CD4-positive, alpha-beta T cell treated with Interleukin-12 subunit alpha and Interleukin-12 subunit beta, for 1 hour (primary cell): ENCODE data around the gene CDC42EP2.

Experiments
- DNase-seq: peaks from one replicate; pipeline ENCODE4 v3.0.0-alpha.2; 2020

Gene CDC42EP2

GRCh38 chr11:65314501-65315203 lies at the start of gene CDC42EP2:
Gene CDC42EP2 (plus strand): TSS chr11:65314866. CDS start chr11:65320899, 6,033 bp downstream.
- peak; percentile 77 for DNase-seq

DNA sequence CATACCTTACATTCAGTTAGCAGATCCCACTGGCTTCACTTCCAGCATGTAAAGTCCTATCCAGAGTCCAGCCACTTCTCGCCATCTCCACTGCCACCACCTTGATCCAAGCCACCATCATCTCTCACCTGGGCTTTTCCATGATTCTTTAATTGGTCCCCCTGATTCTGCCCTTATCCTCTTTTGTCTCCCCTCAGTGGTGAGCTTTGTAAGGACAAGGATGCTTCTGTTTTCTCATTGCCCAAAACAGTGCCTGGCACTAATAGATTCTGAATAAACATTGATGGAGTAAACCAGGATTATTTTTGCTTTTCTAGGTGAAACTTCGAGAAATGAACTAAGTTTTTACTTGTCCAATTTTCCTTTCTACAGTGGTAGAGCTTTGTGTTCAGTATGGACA lies 48.5 kb upstream of the CDC42EP2 start:
- DNase-seq: no peak

DNA sequence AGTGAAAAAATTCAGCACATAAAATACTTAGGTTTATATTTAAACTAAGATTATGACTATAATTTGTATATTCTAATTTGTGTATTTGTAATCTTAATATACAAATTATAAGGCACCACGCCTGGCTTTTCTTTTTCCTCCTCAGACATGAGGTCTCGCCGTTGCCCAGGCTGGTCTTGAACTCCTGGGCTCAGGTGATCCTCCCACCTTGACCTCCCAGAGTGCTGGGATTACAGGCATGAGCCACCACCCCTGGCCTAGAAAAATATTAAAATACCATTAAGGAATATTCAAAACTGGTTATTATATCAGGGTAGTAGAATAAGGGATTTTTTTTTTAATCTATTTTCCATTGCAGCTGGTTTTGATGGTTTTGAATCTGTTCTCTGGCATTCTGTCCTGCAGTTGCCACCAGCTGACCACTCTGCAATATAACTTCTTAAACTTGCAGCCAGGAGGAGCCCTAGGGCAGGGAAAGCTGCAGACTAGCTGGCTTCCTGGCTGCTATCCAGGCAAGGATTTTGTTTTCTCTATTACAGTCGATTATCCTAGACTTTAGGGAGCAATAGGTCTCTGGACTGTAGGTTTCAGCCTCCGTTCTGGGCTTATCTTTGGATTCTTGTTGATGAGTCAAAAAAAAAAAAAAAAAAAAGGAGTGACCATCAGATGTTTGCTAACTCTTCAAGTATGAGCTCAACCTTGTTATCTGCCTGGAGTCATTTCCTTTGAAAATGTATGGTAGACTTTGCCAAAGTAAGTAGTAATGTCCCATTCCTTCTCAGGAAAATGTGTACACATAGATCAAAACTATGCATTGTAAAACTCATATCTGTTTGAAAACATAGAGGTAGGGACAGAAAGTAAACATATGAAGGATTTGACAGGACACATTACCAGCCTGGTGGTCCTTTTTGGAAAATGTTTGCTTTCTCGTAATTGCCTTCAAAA lies 39.7 kb upstream of the CDC42EP2 start:
- DNase-seq: peak; percentile 46

DNA sequence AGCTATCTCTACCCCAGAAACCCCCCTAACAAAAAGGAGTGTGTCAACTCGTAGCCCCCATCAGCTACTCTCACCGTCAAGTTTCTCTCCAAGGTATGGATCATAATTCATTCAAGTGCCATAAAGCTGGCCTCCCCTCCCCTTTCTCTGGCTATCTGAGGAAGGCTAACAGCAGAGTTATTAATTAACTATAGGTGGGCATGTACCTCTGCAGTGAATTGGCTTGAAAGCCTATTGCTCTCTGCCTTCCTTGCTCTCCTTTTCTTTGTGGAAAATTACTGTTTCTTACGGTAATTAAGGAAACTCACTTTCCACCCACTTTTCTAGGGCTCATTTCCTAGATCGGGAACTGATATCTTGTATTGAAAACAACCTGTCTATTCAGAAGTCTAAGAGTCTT lies 38.8 kb upstream of the CDC42EP2 start:
- DNase-seq: no peak

DNA sequence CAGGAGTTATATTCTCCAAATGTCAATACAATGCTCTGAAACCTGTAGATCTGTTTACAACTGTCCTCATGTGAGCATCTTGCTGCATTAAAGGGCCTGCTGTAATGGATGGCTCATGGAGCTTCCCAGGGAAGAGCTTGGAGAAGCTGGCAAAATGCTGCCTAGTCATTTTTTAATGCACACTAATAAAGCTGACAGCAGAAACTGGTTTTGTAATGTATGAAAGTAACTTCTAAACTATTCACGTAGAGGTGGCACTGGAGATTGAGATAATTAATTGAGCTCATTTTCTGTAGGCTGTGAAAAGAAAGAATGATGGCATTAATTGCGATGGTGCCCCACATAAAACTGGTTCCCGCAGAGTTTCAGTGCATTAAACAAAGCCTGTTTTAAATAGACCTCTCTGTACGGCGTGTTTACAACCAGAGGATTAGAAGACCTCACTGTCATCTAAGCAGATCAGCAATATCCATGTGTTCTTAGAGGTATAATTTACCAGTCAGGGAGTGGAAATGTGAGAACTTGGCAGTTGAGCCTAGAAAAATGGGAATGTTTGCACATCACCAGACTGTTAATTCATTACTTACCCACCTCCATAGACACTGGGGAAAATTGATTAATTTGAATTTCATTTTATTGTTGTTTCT lies 36.9 kb upstream of the CDC42EP2 start:
- DNase-seq: no peak

- no peak for DNase-seq
Observed at GRCh38 chr11:65278356-65278755, 36.3 kb upstream of the CDC42EP2 start.

DNA sequence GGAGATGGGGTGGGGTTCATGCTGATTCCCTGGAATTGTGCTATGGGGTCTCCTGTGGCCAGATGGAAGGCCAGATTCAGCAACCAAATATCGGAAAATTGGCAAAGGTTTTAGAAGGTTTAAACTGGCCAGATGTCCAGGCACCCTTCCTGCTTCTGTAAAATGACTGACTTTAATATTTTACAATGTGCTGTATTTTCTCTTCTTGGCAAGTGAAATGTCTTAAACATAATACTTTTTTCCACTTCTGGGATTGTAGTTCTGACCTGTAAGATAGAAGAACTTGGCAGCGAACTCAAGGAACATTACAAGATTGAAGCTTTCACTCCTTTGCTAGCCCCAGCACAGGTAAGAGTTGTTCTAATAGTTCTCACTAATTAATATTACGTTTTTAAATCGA lies 35.4 kb upstream of the CDC42EP2 start:
- DNase-seq: no peak

DNA sequence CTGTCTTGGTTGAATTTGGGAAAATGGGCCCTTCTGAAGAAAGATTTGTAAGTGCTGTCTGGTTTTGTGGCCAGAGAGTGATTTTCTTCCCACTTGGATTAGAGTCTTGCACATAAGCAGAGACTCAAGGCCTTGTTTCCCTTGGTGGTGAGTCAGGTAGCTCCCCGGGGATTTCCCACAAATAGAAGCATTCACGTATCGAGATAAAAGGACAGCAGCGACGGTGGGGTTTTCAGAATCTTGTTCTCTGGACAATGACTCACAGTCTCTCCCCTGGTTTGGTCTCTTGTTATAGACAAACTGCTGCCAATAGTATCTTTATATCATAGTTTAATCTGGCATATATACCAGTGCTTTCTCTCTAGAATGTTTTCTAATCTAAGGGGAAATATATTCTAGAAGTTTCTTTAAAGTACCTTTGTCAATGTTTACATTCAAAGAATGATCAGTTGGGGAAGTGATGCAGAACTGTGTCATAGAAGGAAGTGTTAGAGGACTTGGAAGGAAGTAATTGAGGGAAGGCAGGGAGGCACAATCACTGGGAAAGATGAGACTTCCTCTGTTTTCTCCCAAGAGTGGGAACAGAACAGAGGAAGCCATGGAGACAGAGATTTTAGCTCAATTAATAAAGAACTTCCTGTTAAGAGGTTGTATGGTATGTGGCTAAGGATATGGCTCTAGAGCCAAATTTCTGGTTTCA lies 34.8 kb upstream of the CDC42EP2 start:
- peak; percentile 46 for DNase-seq

- DNase-seq: no peak
Observed at GRCh38 chr11:65280646-65281045, 34.0 kb upstream of the CDC42EP2 start.

GRCh38 chr11:65286686-65287085 lies 28.0 kb upstream of the CDC42EP2 start:
- DNase-seq: no peak

DNA sequence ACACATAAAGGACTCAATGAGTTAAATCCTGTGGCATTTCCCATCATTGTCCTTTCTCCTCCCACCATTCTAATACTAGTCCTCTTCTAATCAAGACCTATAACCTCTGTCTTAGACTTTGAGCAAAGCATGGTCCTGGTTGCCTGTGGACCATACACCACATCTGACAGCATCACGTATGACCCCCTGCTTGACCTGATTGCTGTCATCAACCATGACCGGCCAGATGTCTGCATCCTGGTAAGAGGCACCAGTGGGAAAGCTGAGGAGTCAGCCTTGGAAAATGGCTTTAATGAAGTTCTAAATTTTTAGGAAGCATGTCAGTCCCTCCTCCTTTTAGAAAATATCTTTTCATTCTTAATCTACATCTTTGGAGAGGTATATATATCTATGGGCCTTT lies 27.1 kb upstream of the CDC42EP2 start:
- DNase-seq: no peak

DNA sequence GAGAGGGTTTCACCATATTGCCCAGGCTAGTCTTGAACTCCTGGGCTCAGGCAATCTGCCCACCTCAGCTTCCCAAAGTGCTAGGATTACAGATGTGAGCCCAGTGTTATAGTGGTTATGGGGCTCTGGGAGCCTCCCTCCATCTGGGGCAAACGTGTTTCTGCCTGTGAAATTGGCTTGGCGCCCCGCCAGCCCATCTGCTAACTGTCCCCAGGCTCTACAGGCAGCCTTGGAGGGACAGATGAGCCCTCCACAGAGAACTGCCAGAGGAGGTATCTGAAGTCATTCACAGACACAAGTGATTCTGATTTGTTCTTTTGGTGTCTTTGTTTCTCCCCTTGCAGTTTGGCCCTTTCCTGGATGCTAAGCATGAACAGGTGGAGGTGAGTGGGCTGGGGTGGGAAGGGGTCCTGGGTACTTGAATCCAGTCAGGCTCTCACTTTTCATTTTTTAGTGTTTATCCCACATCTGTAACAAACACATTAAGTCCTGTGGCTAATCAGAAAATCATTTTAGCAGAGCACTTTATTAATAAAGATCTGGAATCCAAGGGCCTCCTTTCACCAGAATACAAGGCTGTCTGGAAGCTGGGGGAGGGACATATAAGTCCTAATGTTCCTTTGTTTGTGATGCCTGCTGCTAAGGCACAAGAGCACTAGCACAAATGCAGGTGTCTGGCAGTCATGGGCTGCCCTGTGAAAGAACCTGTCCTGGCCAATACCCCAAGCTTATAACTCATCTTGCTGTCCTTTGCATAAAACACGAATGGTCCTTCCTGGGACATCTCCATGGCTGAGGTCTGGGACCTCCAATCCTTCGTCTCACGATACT lies 25.7 kb upstream of the CDC42EP2 start:
- DNase-seq: no peak

DNA sequence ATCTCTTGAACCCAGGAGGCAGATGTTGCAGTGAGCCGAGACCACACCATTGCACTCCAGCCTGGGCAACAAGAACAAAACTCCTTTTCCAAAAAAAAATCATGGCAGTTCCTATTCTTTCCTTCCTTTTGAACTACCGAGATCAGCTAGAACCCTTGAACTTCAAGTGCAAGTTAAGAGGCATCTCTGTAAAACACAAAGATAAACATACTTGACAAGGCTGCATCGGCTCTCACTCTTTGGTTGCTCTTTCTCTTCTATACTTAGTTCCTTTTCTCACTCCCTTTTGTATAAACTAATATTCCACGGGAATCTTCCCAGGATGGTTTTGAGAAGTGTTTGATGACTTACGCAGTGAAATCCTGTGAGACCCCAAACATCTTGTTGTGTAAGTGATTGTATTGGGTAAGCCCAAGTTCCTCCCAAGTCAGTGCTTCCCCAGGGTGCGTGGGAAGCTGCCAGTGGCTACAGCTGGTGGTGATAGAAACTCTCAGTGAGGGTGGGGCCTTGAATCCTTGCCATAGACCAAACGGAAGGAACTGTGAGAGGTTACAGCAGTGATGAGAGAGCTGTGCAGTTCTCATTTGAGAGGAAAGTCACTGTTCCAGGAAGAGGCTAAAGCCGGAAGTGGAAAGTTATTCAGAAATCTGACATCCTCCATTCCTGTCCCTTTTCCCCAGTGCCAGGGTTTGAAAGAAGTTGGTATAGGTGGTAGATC lies 24.1 kb upstream of the CDC42EP2 start:
- peak; percentile 13 for DNase-seq

DNA sequence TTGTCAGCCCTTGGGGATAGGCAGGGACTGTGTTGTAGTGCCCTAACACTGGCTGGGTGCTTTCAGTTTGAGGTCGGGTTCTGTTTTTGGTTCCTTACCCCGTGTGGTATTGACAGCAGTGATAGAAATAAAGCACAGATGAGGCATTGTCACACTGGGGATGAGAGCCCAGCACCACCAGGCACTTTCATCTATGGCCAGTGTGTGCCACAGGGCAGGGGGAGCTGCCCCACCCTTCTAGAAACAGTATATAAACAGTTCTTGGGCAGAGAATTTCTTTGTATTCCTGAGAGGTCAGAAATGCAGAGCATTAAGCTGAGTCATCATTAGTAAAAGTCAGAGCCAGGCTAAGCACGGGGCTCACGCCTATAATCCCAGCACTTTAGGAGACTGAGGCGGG lies 23.1 kb upstream of the CDC42EP2 start:
- no peak for DNase-seq

GRCh38 chr11:65292890-65293289 lies 21.8 kb upstream of the CDC42EP2 start:
- no peak for DNase-seq

DNA sequence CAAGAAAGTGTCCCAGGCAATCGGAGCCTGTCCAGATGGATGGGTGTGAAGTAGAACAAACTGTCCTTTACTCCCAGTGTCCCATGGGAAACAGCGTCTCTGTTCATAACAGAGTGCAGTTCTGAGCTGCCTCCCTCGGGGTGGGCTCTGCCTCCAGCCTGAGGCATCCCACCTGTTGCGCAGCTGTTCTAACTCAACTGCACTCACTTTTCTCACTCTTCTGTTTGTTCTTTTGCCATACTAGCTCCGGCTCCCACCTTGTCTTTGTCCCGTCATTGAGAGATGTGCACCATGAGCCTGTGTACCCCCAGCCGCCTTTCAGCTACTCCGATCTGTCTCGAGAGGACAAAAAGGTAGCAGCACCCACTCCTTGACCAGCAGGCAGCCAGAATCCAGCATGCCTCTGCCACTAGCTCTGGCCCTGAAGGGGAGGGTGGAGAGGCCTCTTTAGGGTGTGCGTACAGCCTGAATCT lies 20.7 kb upstream of the CDC42EP2 start:
- no peak for DNase-seq

DNA sequence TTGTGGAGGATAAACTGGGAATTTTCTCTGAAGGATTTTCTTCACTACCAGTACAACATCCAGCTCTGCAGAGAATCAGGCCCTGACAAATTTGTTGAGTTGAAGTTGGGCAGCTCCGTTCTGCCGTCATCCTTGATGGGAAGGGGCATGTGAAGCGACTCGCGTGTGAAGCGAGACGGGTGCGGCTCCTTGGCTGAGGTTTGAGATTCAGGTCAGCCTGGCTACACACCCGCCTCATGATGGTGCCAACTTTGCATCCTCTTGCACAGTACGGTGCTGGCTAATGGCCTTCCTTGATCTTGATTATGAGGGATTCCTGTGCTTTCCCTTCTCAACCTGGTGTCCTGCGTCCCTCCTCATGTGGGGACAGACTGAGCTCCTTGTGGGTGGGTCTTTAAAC lies 19.7 kb upstream of the CDC42EP2 start:
- DNase-seq: no peak

GRCh38 chr11:65295571-65296341 lies 18.9 kb upstream of the CDC42EP2 start:
- no peak for DNase-seq

GRCh38 chr11:65297026-65297672 lies 17.5 kb upstream of the CDC42EP2 start:
- DNase-seq: no peak

- no peak for DNase-seq
Observed at GRCh38 chr11:65298131-65298535, 16.5 kb upstream of the CDC42EP2 start.
